Measurements from ENCODE around the gene DST.
A peak's percentile ranks its signal among the peaks of the same experiment; 100 is the strongest.

The DST gene

GRCh38 chr6:56642366-56643261 is at the start of gene DST:
DST (minus strand) TSS chr6:56642889.
- peak; percentile 90 for DNase-seq (ENCODE audit: low read depth, low spot score)

GRCh38 chr6:56691814-56692213 is 49.1 kb upstream of the DST start:
- no peak for DNase-seq (ENCODE audit: low read depth, low spot score)

GRCh38 chr6:56691286-56691595 is 48.6 kb upstream of the DST start:
- DNase-seq (ENCODE audit: low read depth, low spot score) = no peak

- DNase-seq (ENCODE audit: low read depth, low spot score) = peak; percentile 59
Observed at GRCh38 chr6:56690519-56691285, 48.0 kb upstream of the DST start.

- no peak for DNase-seq (ENCODE audit: low read depth, low spot score)
Observed at GRCh38 chr6:56689663-56690062, 47.0 kb upstream of the DST start.

GRCh38 chr6:56689114-56689513 is 46.4 kb upstream of the DST start:
- DNase-seq (ENCODE audit: low read depth, low spot score) = no peak

GRCh38 chr6:56688521-56688920 is 45.8 kb upstream of the DST start:
- DNase-seq (ENCODE audit: low read depth, low spot score) = no peak

- DNase-seq (ENCODE audit: low read depth, low spot score) = no peak
Observed at GRCh38 chr6:56687551-56687950, 44.9 kb upstream of the DST start.

- DNase-seq (ENCODE audit: low read depth, low spot score) = no peak
Observed at GRCh38 chr6:56686429-56686828, 43.7 kb upstream of the DST start.

- no peak for DNase-seq (ENCODE audit: low read depth, low spot score)
Observed at GRCh38 chr6:56685994-56686393, 43.3 kb upstream of the DST start.

- DNase-seq (ENCODE audit: low read depth, low spot score) = no peak
Observed at GRCh38 chr6:56685102-56685733, 42.5 kb upstream of the DST start.

- no peak for DNase-seq (ENCODE audit: low read depth, low spot score)
Observed at GRCh38 chr6:56684342-56685101, 41.8 kb upstream of the DST start.

GRCh38 chr6:56683882-56684281 is 41.2 kb upstream of the DST start:
- DNase-seq (ENCODE audit: low read depth, low spot score) = peak; percentile 79

GRCh38 chr6:56682635-56683034 is 39.9 kb upstream of the DST start:
- DNase-seq (ENCODE audit: low read depth, low spot score) = no peak

GRCh38 chr6:56677559-56677958 is 34.9 kb upstream of the DST start:
- peak; percentile 55 for DNase-seq (ENCODE audit: low read depth, low spot score)

- DNase-seq (ENCODE audit: low read depth, low spot score) = no peak
Observed at GRCh38 chr6:56671651-56672461, 29.2 kb upstream of the DST start.

GRCh38 chr6:56671160-56671559 is 28.5 kb upstream of the DST start:
- no peak for DNase-seq (ENCODE audit: low read depth, low spot score)

GRCh38 chr6:56669041-56669440 is 26.4 kb upstream of the DST start:
- no peak for DNase-seq (ENCODE audit: low read depth, low spot score)

GRCh38 chr6:56668158-56668557 is 25.5 kb upstream of the DST start:
- DNase-seq (ENCODE audit: low read depth, low spot score) = no peak

- no peak for DNase-seq (ENCODE audit: low read depth, low spot score)
Observed at GRCh38 chr6:56667336-56667735, 24.6 kb upstream of the DST start.

- DNase-seq (ENCODE audit: low read depth, low spot score) = no peak
Observed at GRCh38 chr6:56664029-56664428, 21.3 kb upstream of the DST start.

All from astrocyte of the hippocampus (primary cell).